Skeletal muscle satellite cell (primary cell): Measurements from ENCODE around the gene TRIOBP. TPM values are rescaled to one million over a fixed set of nuclear protein-coding genes. Genes with fewer than 3 reads are reported as not detected.
A peak's percentile ranks its signal among the peaks of the same experiment; 100 is the strongest.

Experiments used
- H3K27me3 ChIP-seq: 2 replicates; pipeline ENCODE4 v1.7.0; 2013; ENCODE audit warnings: low read length; ENCODE audit not compliant: control insufficient read depth, insufficient read depth
- H3K36me3 ChIP-seq: 2 replicates; pipeline ENCODE4 v1.7.0; 2013; ENCODE audit warnings: mild to moderate bottlenecking, control low read depth, low read length; ENCODE audit not compliant: insufficient read depth
- H3K4me1 ChIP-seq: 2 replicates; pipeline ENCODE4 v1.7.0; 2013; ENCODE audit warnings: low read length; ENCODE audit not compliant: control insufficient read depth, insufficient read depth
- H3K4me2 ChIP-seq: 2 replicates; pipeline ENCODE4 v1.7.0; 2013; ENCODE audit warnings: mild to moderate bottlenecking, low read length
- H3K4me3 ChIP-seq: 2 replicates; pipeline ENCODE4 v1.7.0; 2013; ENCODE audit warnings: low read length
- H3K9ac ChIP-seq: 2 replicates; pipeline ENCODE4 v1.7.0; 2013; ENCODE audit warnings: mild to moderate bottlenecking, low read depth, low read length, moderate library complexity
- H3K9me3 ChIP-seq: replicated peaks from 2 replicates; pipeline ENCODE4 v1.7.0; 2013; ENCODE audit warnings: mild to moderate bottlenecking, control low read depth, low read length
- small RNA-seq: library from RNA; depleted of rRNA; stranded (forward); fragments of <200 nt; gene quantifications from one replicate; pipeline ENCODE3, GENCODE V24; 2012

TRIOBP gene

DNA sequence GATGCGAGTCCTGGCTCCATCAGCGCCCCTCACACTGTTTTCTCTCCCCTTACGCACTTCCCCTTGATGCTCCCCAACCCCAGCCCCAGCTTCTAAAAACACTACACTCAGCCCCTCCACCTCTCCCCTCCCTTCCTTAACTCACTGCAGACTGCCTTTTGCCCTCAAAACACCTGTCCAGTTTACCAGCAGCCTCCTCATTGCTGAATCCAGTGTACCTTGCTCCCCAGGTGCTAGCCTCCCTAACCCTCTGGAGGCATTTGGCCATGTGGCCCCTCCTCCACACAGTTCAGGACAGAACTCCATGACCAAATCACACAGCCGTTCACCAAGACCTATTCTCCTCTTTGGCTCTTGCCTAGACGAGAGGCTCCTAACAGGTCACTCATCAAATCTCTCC, 123.5 kb downstream of the TRIOBP start:
- H3K4me3 ChIP-seq, result no peak overlapping the region

DNA sequence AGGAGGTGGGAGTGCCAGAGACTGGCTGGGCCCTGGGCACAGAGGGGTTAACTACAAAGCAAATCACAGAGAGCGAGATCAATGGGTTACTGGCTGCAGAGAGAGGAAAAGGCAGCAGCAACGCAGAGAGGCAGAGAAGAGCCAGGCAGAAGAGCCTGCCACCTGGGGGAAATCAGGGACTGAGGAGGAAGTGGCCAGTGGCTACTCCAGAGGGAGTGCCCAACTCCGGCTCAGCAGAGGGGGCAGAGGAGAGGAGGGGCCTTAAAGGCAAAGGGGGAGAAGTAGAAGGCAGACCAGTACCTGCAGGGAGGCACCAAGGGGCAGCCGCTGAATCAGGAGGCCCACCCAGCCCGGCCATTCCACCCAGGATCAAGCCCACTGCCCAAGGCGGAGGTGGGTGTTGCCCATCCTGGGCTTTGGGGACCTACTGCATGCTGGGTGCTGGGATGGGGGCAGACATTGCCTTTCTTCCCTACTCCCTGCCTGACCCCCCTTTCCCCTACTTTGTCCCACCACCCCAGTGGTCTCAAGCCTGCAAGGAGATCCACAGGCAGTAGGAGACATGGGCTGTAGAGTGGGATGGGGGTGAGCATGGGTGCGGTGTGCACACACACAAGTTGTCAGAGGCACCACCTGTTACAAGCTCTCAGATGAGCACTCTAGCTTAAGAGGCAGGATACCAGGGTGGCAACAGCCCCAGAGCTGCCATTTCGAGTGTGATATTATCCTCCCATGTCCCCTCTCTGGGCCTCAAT, 125.4 kb downstream of the TRIOBP start:
- H3K4me3 ChIP-seq, result no peak overlapping the region
- no peaks in the 10 kb centered on the region for H3K36me3 ChIP-seq
- H3K27me3 ChIP-seq, result peaks cover 34% of the 10 kb centered on the region
- H3K9ac ChIP-seq, result no peak overlapping the region
- H3K9me3 ChIP-seq, result no peaks in the 10 kb centered on the region
- H3K4me1 ChIP-seq, result peaks cover 21% of the 10 kb centered on the region
- H3K4me2 ChIP-seq, result no peak overlapping the region

More for the DNA sequence above, 123.5 kb downstream of the TRIOBP start:
- Histone ChIP-seq H3K9me3 (no peaks in the 10 kb centered on the region), H3K4me2 (no peak overlapping the region), H3K4me1 (peaks cover 21% of the 10 kb centered on the region), H3K36me3 (no peaks in the 10 kb centered on the region), H3K9ac (no peak overlapping the region), H3K27me3 (peaks cover 34% of the 10 kb centered on the region)

DNA sequence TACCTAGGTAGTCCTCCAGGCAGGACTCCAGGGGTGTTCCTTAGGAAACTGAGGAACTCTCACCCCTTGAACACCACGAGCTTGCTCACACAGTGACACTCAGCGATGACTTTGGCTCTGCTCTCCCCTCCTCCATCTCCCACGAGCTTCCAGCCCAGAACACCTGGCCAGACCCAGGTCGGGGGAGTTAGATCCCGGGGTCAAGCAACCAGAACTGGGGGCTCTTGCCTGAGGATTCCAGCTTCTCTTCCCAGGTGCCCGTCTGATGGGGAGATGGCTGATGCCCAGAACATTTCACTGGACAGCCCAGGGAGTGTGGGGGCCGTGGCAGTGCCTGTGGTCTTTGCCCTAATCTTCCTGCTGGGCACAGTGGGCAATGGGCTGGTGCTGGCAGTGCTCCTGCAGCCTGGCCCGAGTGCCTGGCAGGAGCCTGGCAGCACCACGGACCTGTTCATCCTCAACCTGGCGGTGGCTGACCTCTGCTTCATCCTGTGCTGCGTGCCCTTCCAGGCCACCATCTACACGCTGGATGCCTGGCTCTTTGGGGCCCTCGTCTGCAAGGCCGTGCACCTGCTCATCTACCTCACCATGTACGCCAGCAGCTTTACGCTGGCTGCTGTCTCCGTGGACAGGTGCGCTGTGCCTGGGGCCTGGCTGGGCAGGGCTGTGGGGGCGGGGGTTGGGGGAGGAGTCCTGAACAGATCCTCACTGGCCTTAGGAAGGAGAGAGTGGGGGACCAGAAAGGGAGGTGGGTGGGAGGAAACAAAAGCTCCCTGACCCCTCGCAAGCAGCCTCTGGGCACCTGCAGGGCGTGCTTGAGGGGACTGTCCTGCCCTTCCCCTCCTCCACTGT, 126.5 kb downstream of the TRIOBP start, which contains the start of gene GALR3:
Gene GALR3 (plus strand): TSS at position 249 of the 852 bp plus-strand sequence. CDS start 25 bp downstream, at position 274.
- no peaks in the 10 kb centered on the region for H3K9me3 ChIP-seq
- H3K4me3 ChIP-seq, result no peak within 1 kb of the TSS
- no peaks in the 10 kb centered on the region for H3K36me3 ChIP-seq
- peaks cover 34% of the 10 kb centered on the region for H3K27me3 ChIP-seq
- H3K9ac ChIP-seq, result no peak within 1 kb of the TSS
- peaks cover 14% of the 10 kb centered on the region for H3K4me1 ChIP-seq
- H3K4me2 ChIP-seq, result no peak within 1 kb of the TSS

DNA sequence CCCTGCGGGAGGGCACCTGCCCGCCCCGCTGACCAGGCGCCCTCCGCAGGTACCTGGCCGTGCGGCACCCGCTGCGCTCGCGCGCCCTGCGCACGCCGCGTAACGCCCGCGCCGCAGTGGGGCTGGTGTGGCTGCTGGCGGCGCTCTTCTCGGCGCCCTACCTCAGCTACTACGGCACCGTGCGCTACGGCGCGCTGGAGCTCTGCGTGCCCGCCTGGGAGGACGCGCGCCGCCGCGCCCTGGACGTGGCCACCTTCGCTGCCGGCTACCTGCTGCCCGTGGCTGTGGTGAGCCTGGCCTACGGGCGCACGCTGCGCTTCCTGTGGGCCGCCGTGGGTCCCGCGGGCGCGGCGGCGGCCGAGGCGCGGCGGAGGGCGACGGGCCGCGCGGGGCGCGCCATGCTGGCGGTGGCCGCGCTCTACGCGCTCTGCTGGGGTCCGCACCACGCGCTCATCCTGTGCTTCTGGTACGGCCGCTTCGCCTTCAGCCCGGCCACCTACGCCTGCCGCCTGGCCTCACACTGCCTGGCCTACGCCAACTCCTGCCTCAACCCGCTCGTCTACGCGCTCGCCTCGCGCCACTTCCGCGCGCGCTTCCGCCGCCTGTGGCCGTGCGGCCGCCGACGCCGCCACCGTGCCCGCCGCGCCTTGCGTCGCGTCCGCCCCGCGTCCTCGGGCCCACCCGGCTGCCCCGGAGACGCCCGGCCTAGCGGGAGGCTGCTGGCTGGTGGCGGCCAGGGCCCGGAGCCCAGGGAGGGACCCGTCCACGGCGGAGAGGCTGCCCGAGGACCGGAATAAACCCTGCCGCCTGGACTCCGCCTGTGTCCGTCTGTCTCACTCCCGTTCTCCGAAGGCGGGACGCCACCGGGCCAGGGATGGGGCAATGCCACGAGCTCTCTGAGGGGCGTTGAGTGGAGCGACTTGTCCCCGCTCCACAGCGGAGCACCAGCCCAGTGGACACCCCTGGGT, 128.1 kb downstream of the TRIOBP start:
- peaks cover 8% of the 10 kb centered on the region for H3K4me1 ChIP-seq
- H3K4me3 ChIP-seq, result peak overlapping the region; percentile 55
- H3K9me3 ChIP-seq, result no peaks in the 10 kb centered on the region
- peaks cover 12% of the 10 kb centered on the region for H3K36me3 ChIP-seq
- peak overlapping the region; percentile 78 for H3K4me2 ChIP-seq
- H3K27me3 ChIP-seq, result peaks cover 30% of the 10 kb centered on the region
- no peak overlapping the region for H3K9ac ChIP-seq

Small RNA genes lying within 50 kb of the gene (small RNA-seq; reads per million reads assigned to genes)
- not detected for gene RN7SL385P
